Measurements from ENCODE around the gene PHACTR2.

DNA sequence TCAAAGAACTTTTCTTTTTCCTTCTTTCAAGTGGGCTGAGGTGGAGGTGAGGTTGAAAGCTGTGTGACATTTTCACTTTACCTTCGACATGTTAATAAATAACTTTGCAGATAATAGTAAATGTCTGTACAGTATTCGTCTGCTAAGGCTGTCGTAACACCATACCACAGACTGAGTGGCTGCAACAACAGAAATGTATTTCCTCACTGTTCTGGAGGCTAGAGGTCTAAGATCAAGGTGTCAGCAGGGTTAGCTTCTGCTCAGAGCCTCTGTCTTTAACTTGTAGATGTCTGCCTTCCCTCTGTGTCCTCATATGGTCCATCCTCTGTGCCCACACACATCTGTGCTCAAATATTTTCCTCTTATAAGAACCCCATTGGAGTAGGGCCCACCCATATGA, 14.9 kb downstream of the PHACTR2 start:
- TF ChIP-seq EZH2phosphoT487 (IDR thresholded peaks at IDR 0.05; ENCODE audit: low read length) (no peak), EZH2 (optimal IDR thresholded peaks at IDR 0.05; ENCODE audit: low read depth, low read length) (no peak)
- TF ChIP-seq, protein P1, sequence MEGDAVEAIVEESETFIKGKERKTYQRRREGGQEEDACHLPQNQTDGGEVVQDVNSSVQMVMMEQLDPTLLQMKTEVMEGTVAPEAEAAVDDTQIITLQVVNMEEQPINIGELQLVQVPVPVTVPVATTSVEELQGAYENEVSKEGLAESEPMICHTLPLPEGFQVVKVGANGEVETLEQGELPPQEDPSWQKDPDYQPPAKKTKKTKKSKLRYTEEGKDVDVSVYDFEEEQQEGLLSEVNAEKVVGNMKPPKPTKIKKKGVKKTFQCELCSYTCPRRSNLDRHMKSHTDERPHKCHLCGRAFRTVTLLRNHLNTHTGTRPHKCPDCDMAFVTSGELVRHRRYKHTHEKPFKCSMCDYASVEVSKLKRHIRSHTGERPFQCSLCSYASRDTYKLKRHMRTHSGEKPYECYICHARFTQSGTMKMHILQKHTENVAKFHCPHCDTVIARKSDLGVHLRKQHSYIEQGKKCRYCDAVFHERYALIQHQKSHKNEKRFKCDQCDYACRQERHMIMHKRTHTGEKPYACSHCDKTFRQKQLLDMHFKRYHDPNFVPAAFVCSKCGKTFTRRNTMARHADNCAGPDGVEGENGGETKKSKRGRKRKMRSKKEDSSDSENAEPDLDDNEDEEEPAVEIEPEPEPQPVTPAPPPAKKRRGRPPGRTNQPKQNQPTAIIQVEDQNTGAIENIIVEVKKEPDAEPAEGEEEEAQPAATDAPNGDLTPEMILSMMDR (IDR thresholded peaks at IDR 0.05; ENCODE audit: low read length) = no peak

Measured in MM.1S (cell line).